Nephron progenitor cell (in vitro differentiated cells): ENCODE results near the gene MGAT4B.

ENCODE experiments used
- DNase-seq: peaks from one replicate; pipeline ENCODE4 v3.0.0; 2021
- H3K27ac Mint-ChIP-seq: 2 replicates; pipeline ENCODE4 v1.8.0; 2021; ENCODE audit warnings: mild to moderate bottlenecking, moderate library complexity, mixed read lengths
- H3K27me3 Mint-ChIP-seq: 2 replicates; pipeline ENCODE4 v1.8.0; 2021; ENCODE audit warnings: mild to moderate bottlenecking, low read depth, mixed read lengths; ENCODE audit not compliant: poor library complexity
- H3K36me3 Mint-ChIP-seq: 2 replicates; pipeline ENCODE4 v1.8.0; 2021; ENCODE audit warnings: low read depth, mixed read lengths
- H3K4me1 Mint-ChIP-seq: 2 replicates; pipeline ENCODE4 v1.8.0; 2021; ENCODE audit warnings: mixed read lengths
- H3K4me3 Mint-ChIP-seq: 2 replicates; pipeline ENCODE4 v1.8.0; 2021; ENCODE audit warnings: mild to moderate bottlenecking, moderate library complexity, mixed read lengths
- H3K9me3 Mint-ChIP-seq: 2 replicates; pipeline ENCODE4 v1.8.0; 2021; ENCODE audit warnings: mild to moderate bottlenecking, moderate library complexity, mixed read lengths
- CTCF ChIP-seq: fragments of 200-600 bp; sonication (generic); IDR thresholded peaks from 2 replicates; pipeline ENCODE4 v1.5.0; 2021; ENCODE audit warnings: antibody characterized with exemption

Gene MGAT4B

DNA sequence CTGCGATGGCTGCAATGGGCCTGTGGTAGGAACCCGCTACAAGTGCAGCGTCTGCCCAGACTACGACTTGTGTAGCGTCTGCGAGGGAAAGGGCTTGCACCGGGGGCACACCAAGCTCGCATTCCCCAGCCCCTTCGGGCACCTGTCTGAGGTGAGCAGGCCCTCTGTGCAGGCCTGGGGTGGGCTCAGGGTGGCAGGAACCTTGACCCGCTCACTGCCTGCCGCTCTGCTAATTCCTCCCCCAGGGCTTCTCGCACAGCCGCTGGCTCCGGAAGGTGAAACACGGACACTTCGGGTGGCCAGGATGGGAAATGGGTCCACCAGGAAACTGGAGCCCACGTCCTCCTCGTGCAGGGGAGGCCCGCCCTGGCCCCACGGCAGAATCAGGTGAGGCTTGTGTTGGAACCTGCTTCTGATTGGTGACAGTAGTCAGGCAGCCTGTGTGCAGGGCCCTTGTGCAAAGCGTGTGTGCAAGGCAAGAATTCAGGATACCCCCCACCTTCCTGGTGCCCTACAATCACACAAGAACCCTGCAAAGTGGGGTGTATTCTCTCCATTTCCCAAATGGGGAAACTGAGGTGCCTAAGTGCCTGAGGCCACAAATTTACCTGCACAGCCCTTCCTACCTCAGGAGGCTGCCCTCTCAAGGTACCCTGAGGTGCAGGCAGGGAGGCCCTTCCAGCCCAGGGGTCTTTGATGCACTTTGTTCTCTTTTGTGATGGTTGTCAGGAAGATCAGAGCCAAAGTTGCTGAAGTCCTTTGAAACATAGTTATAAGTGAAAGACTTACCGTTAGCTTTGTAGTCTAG lies 17.5 kb upstream of the MGAT4B start:
- Mint-ChIP-seq H3K4me1 (peaks cover 33% of the 10 kb centered on the region), H3K36me3 (peaks cover 48% of the 10 kb centered on the region), H3K9me3 (no peaks in the 10 kb centered on the region), H3K4me3 (no peak overlapping the region), H3K27me3 (no peaks in the 10 kb centered on the region), H3K27ac (no peak overlapping the region)
- no peak for TF ChIP-seq CTCF
- DNase-seq = no peak

- DNase-seq = no peak
- Mint-ChIP-seq H3K36me3 (peaks cover 32% of the 10 kb centered on the region), H3K27me3 (peaks cover 5% of the 10 kb centered on the region), H3K27ac (no peak overlapping the region), H3K4me1 (peaks cover 39% of the 10 kb centered on the region), H3K4me3 (peak overlapping the region; percentile 89), H3K9me3 (no peaks in the 10 kb centered on the region)
- TF ChIP-seq CTCF = no peak
These were observed 15.9 kb upstream of the MGAT4B start for GRCh38 chr5:179822444-179822990.

DNA sequence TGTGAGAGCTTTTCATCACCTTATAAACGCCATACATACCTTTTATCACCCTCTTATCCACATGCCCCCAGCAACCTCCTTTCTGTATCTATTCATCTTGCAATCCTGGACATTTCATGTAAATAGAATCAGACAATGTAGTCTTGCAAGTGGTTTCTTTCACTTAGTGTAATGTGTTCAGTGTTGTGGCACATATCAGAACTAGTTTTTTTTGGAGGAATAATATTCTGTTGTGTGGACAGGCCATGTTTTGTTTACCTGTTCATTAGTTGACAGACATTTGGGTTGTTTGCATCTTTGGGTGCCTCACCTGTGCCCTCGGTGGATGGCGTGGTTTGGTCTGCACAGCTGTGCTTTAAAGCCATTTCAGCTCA lies 15.4 kb upstream of the MGAT4B start:
- no peak for DNase-seq
- H3K27me3 Mint-ChIP-seq = peaks cover 9% of the 10 kb centered on the region
- no peaks in the 10 kb centered on the region for H3K9me3 Mint-ChIP-seq
- no peak overlapping the region for H3K27ac Mint-ChIP-seq
- H3K4me1 Mint-ChIP-seq = peaks cover 39% of the 10 kb centered on the region
- peaks cover 28% of the 10 kb centered on the region for H3K36me3 Mint-ChIP-seq
- no peak for TF ChIP-seq CTCF
- H3K4me3 Mint-ChIP-seq = peak overlapping the region; percentile 89

- TF ChIP-seq CTCF = no peak
- peak overlapping the region; percentile 89 for H3K4me3 Mint-ChIP-seq
- H3K9me3 Mint-ChIP-seq = no peaks in the 10 kb centered on the region
- H3K36me3 Mint-ChIP-seq = peaks cover 22% of the 10 kb centered on the region
- H3K27ac Mint-ChIP-seq = peak overlapping the region; percentile 81
- peak; percentile 79 for DNase-seq
- peaks cover 39% of the 10 kb centered on the region for H3K4me1 Mint-ChIP-seq
- peaks cover 9% of the 10 kb centered on the region for H3K27me3 Mint-ChIP-seq
These were observed 14.8 kb upstream of the MGAT4B start for GRCh38 chr5:179821298-179822058.

- no peak for TF ChIP-seq CTCF
- peak; percentile 84 for DNase-seq
- H3K4me1 Mint-ChIP-seq = peaks cover 41% of the 10 kb centered on the region
- peak within 1 kb of the TSS; percentile 81 for H3K27ac Mint-ChIP-seq
- no peaks in the 10 kb centered on the region for H3K9me3 Mint-ChIP-seq
- H3K27me3 Mint-ChIP-seq = peaks cover 16% of the 10 kb centered on the region
- H3K4me3 Mint-ChIP-seq = peak within 1 kb of the TSS; percentile 89
- peaks cover 17% of the 10 kb centered on the region for H3K36me3 Mint-ChIP-seq
These were observed 14.0 kb upstream of the MGAT4B start, which contains the start of gene SQSTM1 for GRCh38 chr5:179820483-179821297. Gene SQSTM1 (plus strand): TSS chr5:179820905. CDS start chr5:179820937, 32 bp downstream.
